MCF 10A (cell line): Measurements from ENCODE around the gene CRB1. TPM values are rescaled to one million over a fixed set of nuclear protein-coding genes. Genes with fewer than 3 reads are reported as not detected.

Experiments used
- BruUV-seq: library from RNA; stranded (reverse); fragments of 400-500 nt; replicated peaks from 2 replicates; lab custom pipeline; 2021; lab: Mats Ljungman, UMichigan
- CTCF ChIA-PET: fragments of 300-600 bp; sonication (Branson Sonifier 250); formaldehyde crosslinking; extraction: SDS; loops from one replicate; lab custom pipeline; 2021; ENCODE audit warnings: antibody characterized with exemption, inconsistent platforms; lab: Yijun Ruan, JAX
- POLR2A ChIA-PET: fragments of 300-600, 350-650 bp; sonication (Branson Sonifier 250); formaldehyde crosslinking; extraction: SDS; loops from one replicate; lab custom pipeline; 2020; ENCODE audit warnings: antibody characterized with exemption, inconsistent platforms; lab: Yijun Ruan, JAX
- DNase-seq: peaks from one replicate; pipeline ENCODE4 v3.0.0-alpha.2; 2018; ENCODE audit not compliant: unreplicated experiment
- H3K27ac Mint-ChIP-seq: one replicate; pipeline ENCODE4 v1.8.0; 2022; ENCODE audit warnings: mild to moderate bottlenecking, low read depth, mixed read lengths; ENCODE audit not compliant: unreplicated experiment
- H3K27me3 Mint-ChIP-seq: one replicate; pipeline ENCODE4 v1.8.0; 2022; ENCODE audit warnings: mixed read lengths; ENCODE audit not compliant: insufficient read depth, unreplicated experiment
- H3K36me3 Mint-ChIP-seq: one replicate; pipeline ENCODE4 v1.8.0; 2022; ENCODE audit warnings: mild to moderate bottlenecking, moderate library complexity, mixed read lengths; ENCODE audit not compliant: insufficient read depth, unreplicated experiment
- H3K4me1 Mint-ChIP-seq: one replicate; pipeline ENCODE4 v1.8.0; 2022; ENCODE audit warnings: mixed read lengths; ENCODE audit not compliant: insufficient read depth, unreplicated experiment
- H3K4me3 Mint-ChIP-seq: one replicate; pipeline ENCODE4 v1.8.0; 2022; ENCODE audit warnings: mild to moderate bottlenecking, moderate library complexity, mixed read lengths; ENCODE audit not compliant: unreplicated experiment
- H3K9me3 Mint-ChIP-seq: one replicate; pipeline ENCODE4 v1.8.0; 2022; ENCODE audit warnings: mixed read lengths; ENCODE audit not compliant: unreplicated experiment
- CTCF ChIP-seq: fragments of 200-600 bp; IDR thresholded peaks from one replicate; pipeline ENCODE4 v1.8.0; 2022; ENCODE audit warnings: antibody characterized with exemption, mild to moderate bottlenecking; ENCODE audit not compliant: unreplicated experiment
- intact Hi-C: fragments of 100-400 bp; cut with micrococcal nuclease; formaldehyde crosslinking; loops from 2 replicates; pipeline ENCODE4 v1.14.1; 2022
- total RNA-seq: library from RNA; stranded (reverse); gene quantifications from 2 replicates; pipeline ENCODE4 v1.2.3, GENCODE V29; 2022

Gene CRB1
- total RNA-seq, 1 experiment from 2014 or later: 0.65 TPM

- Mint-ChIP-seq H3K4me3 (no peak overlapping the region), H3K27me3 (no peaks in the 10 kb centered on the region), H3K36me3 (no peaks in the 10 kb centered on the region), H3K27ac (no peak overlapping the region), H3K9me3 (no peaks in the 10 kb centered on the region), H3K4me1 (peaks cover 5% of the 10 kb centered on the region)
- BruUV-seq: no TSS peak
- intact Hi-C loops: no loop called here
- no peak for TF ChIP-seq CTCF
- ChIA-PET CTCF (interaction anchor here (1.4 kb wide), 1 partner anchor 113 kb away, joined by 5 read pairs; no protein-coding TSS in a partner anchor), POLR2A (no interaction called here)
- DNase-seq: no peak
Measured at GRCh38 chr1:197286634-197287033, 18.6 kb downstream of the CRB1 start.

GRCh38 chr1:197287863-197288262 lies 19.8 kb downstream of the CRB1 start:
- intact Hi-C loops: no loop called here

GRCh38 chr1:197302775-197303174 lies 34.7 kb downstream of the CRB1 start:
- no TSS peak for BruUV-seq
- no peaks in the 10 kb centered on the region for H3K27me3 Mint-ChIP-seq
- H3K4me3 Mint-ChIP-seq: no peak overlapping the region
- no peaks in the 10 kb centered on the region for H3K9me3 Mint-ChIP-seq
- H3K27ac Mint-ChIP-seq: no peak overlapping the region
- POLR2A ChIA-PET: interaction anchor here (0.7 kb wide), 1 partner anchor 167 kb away, joined by 3 read pairs; no protein-coding TSS in a partner anchor
- H3K36me3 Mint-ChIP-seq: no peaks in the 10 kb centered on the region
- CTCF ChIA-PET: interaction anchor here (0.6 to 1.3 kb wide), 3 partner anchors 122 to 1378 kb away, joined by 3 to 4 read pairs (median 4); no protein-coding TSS in a partner anchor
- TF ChIP-seq CTCF: no peak
- intact Hi-C loops: no loop called here
- DNase-seq: no peak
- H3K4me1 Mint-ChIP-seq: peaks cover 6% of the 10 kb centered on the region

More at GRCh38 chr1:197287863-197288262, 19.8 kb downstream of the CRB1 start:
- Mint-ChIP-seq H3K4me1 (peaks cover 5% of the 10 kb centered on the region), H3K9me3 (no peaks in the 10 kb centered on the region), H3K4me3 (no peak overlapping the region), H3K36me3 (no peaks in the 10 kb centered on the region), H3K27ac (no peak overlapping the region), H3K27me3 (no peaks in the 10 kb centered on the region)
- no peak for TF ChIP-seq CTCF
- no peak for DNase-seq
- ChIA-PET POLR2A (no interaction called here), CTCF (interaction anchor here (1.0 to 1.4 kb wide), 2 partner anchors 108 to 112 kb away, joined by 3 to 5 read pairs; no protein-coding TSS in a partner anchor)
- no TSS peak for BruUV-seq

- Mint-ChIP-seq H3K27me3 (no peaks in the 10 kb centered on the region), H3K9me3 (no peaks in the 10 kb centered on the region), H3K4me1 (peaks cover 6% of the 10 kb centered on the region), H3K36me3 (no peaks in the 10 kb centered on the region), H3K4me3 (no peak overlapping the region), H3K27ac (no peak overlapping the region)
- DNase-seq: no peak
- CTCF ChIA-PET: interaction anchor here (0.6 to 1.3 kb wide), 5 partner anchors 21 to 124 kb away, joined by 3 to 4 read pairs (median 3); no protein-coding TSS in a partner anchor
- BruUV-seq: no TSS peak
- POLR2A ChIA-PET: interaction anchor here (0.7 kb wide), 1 partner anchor 706 kb away, joined by 3 read pairs; no protein-coding TSS in a partner anchor
- no peak for TF ChIP-seq CTCF
- intact Hi-C loops: no loop called here
Measured at GRCh38 chr1:197303463-197303862, 35.4 kb downstream of the CRB1 start.
